GM12873 (cell line): ENCODE data around the gene NXPH2.

Experiments used
- CTCF ChIP-seq: IDR thresholded peaks from 2 replicates; pipeline ENCODE4 v1.5.1; 2012; ENCODE audit warnings: low read depth, mild to moderate bottlenecking, moderate library complexity, low read length, control low read depth; ENCODE audit not compliant: insufficient read depth; ENCODE audit errors: missing control alignments

The NXPH2 gene

GRCh38 chr2:138689705-138690104 lies 90.5 kb downstream of the NXPH2 start:
- no peak for TF ChIP-seq CTCF

GRCh38 chr2:138682163-138682562 lies 98.0 kb downstream of the NXPH2 start:
- TF ChIP-seq CTCF = no peak

- no peak for TF ChIP-seq CTCF
These were observed 103.0 kb downstream of the NXPH2 start for GRCh38 chr2:138677221-138677620.

GRCh38 chr2:138676619-138677021 lies 103.6 kb downstream of the NXPH2 start:
- no peak for TF ChIP-seq CTCF

GRCh38 chr2:138671566-138671965 lies 108.6 kb downstream of the NXPH2 start:
- TF ChIP-seq CTCF = no peak

GRCh38 chr2:138670734-138671133 lies 109.5 kb downstream of the NXPH2 start:
- TF ChIP-seq CTCF = no peak

- TF ChIP-seq CTCF = no peak
These were observed 114.3 kb downstream of the NXPH2 start for GRCh38 chr2:138665937-138666336.
